ENCODE measurements around the gene FBXL16.
A peak's percentile ranks its signal among the peaks of the same experiment; 100 is the strongest.

Gene FBXL16

DNA sequence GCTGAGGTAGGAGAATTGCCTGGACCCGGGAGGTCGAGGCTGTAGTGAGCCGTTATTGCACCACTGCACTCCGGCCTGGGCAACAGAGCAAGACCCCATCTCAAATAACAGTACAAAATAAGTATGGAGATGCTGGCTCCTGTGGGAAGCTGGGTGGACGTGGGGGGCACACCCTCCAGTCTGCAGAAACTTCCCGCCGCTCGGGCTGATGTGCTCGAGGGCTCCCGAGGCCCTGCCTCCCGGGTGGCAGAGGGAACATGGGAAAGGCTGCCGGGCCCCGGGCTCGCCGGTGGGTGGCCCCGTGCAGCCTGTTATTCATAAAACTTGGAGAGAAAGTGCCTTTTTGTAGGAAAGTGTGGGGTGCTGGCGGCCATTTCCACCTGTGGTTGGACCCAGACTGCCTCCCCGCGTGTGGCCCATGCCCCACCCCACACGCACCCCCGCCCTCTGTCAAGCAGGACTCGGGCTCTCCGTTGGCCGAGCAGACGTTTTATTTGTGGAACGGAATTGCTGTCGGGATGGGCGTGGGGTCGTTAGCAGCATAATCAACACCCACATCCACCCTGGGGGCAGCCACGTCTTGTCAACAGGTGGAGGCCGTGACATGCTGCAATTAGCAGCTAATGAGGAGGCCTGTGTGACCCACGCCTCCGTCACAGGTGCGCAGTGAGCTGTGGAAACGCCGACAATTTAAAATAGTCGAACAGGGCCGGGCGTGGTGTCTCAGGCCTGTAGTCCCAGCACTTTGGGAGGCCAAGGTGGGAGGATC, 42.6 kb upstream of the FBXL16 start:
- no peak for TF ChIP-seq EZH2 (IDR thresholded peaks at IDR 0.05; ENCODE audit: borderline replicate concordance, low read depth, low read length, severe bottlenecking)
- TF ChIP-seq, protein P1, sequence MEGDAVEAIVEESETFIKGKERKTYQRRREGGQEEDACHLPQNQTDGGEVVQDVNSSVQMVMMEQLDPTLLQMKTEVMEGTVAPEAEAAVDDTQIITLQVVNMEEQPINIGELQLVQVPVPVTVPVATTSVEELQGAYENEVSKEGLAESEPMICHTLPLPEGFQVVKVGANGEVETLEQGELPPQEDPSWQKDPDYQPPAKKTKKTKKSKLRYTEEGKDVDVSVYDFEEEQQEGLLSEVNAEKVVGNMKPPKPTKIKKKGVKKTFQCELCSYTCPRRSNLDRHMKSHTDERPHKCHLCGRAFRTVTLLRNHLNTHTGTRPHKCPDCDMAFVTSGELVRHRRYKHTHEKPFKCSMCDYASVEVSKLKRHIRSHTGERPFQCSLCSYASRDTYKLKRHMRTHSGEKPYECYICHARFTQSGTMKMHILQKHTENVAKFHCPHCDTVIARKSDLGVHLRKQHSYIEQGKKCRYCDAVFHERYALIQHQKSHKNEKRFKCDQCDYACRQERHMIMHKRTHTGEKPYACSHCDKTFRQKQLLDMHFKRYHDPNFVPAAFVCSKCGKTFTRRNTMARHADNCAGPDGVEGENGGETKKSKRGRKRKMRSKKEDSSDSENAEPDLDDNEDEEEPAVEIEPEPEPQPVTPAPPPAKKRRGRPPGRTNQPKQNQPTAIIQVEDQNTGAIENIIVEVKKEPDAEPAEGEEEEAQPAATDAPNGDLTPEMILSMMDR (IDR thresholded peaks at IDR 0.05; ENCODE audit: borderline replicate concordance, extremely low read depth, low read length, poor library complexity, severe bottlenecking): no peak
- Histone ChIP-seq H3K9me3 (ENCODE audit: insufficient read depth, low read length, severe bottlenecking) (no peaks in the 10 kb centered on the region), H3K9ac (ENCODE audit: low read depth, low read length) (no peak overlapping the region), H3K36me3 (ENCODE audit: insufficient read depth, low read length) (no peaks in the 10 kb centered on the region), H3K4me1 (ENCODE audit: insufficient read depth, low read length) (no peaks in the 10 kb centered on the region), H3K27ac (ENCODE audit: low read length) (no peak overlapping the region), H3K79me2 (ENCODE audit: insufficient read depth, low read length) (no peaks in the 10 kb centered on the region), H3K4me2 (ENCODE audit: insufficient read depth, low read length) (no peak overlapping the region), H4K20me1 (ENCODE audit: insufficient read depth, low read length) (no peaks in the 10 kb centered on the region), H3K4me3 (ENCODE audit: low read depth in 1 of 2, low read length in 2 of 2) (no peak overlapping the region), H2AFZ (ENCODE audit: low read depth, low read length) (no peak overlapping the region), H3K27me3 (ENCODE audit: insufficient read depth, low read length, poor library complexity) (no peaks in the 10 kb centered on the region)
- no peak for ATAC-seq (ENCODE audit: insufficient read depth, low read depth)
- no peak for DNase-seq

DNA sequence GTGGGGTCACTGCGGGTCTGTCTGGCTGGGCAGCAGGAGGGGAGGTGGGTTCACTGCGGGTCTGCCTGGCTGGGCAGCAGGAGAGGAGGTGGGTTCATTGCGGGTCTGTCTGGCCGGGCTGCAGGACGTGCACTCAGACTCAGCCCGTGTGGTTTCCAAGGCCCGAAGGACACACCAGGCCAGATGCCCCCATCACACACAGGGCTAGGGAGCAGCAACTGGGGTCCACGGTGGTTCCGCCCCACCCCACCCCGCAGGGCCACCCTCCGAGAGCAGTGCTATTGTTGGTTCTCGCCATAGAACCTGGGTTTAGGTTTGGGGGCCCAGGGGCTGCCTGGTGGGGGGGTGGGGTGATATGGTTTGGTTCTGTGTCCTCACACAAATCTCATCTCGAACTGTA, 41.0 kb upstream of the FBXL16 start:
- no peaks in the 10 kb centered on the region for H3K79me2 ChIP-seq (ENCODE audit: insufficient read depth, low read length)
- H3K4me2 ChIP-seq (ENCODE audit: insufficient read depth, low read length): no peak overlapping the region
- H4K20me1 ChIP-seq (ENCODE audit: insufficient read depth, low read length): no peaks in the 10 kb centered on the region
- H3K36me3 ChIP-seq (ENCODE audit: insufficient read depth, low read length): no peaks in the 10 kb centered on the region
- DNase-seq: no peak
- H3K27ac ChIP-seq (ENCODE audit: low read length): no peak overlapping the region
- H3K4me3 ChIP-seq (ENCODE audit: low read depth in 1 of 2, low read length in 2 of 2): no peak overlapping the region
- no peak overlapping the region for H2AFZ ChIP-seq (ENCODE audit: low read depth, low read length)
- H3K9me3 ChIP-seq (ENCODE audit: insufficient read depth, low read length, severe bottlenecking): no peaks in the 10 kb centered on the region
- H3K4me1 ChIP-seq (ENCODE audit: insufficient read depth, low read length): no peaks in the 10 kb centered on the region
- no peak overlapping the region for H3K9ac ChIP-seq (ENCODE audit: low read depth, low read length)
- TF ChIP-seq, protein P1 (IDR thresholded peaks at IDR 0.05; ENCODE audit: borderline replicate concordance, extremely low read depth, low read length, poor library complexity, severe bottlenecking): no peak
- TF ChIP-seq EZH2 (IDR thresholded peaks at IDR 0.05; ENCODE audit: borderline replicate concordance, low read depth, low read length, severe bottlenecking): no peak
- no peak for ATAC-seq (ENCODE audit: insufficient read depth, low read depth)
- no peaks in the 10 kb centered on the region for H3K27me3 ChIP-seq (ENCODE audit: insufficient read depth, low read length, poor library complexity)

DNA sequence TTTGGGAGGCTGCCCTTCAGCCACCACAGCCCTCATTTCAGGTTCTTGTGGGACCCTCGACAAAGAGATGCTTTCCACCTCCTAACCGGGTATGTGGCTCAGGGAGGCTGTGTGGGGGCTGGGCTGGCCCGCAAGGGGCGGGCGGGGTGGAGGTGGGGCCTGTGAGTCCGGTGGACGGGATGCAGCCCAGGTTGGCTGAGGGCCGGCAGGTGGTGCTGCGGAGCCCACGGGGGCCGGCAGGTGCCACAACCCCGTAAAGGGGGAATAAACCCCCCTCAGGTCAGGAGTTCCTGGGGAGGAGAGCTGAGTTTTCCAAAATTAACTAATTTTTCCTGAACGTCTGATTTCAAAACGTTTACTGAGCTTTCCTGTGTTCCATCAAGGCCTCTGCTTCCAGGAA, 40.1 kb upstream of the FBXL16 start:
- no peak overlapping the region for H3K4me2 ChIP-seq (ENCODE audit: insufficient read depth, low read length)
- DNase-seq: no peak

More for the DNA sequence above, 40.1 kb upstream of the FBXL16 start:
- no peaks in the 10 kb centered on the region for H3K9me3 ChIP-seq (ENCODE audit: insufficient read depth, low read length, severe bottlenecking)
- no peak overlapping the region for H3K4me3 ChIP-seq (ENCODE audit: low read depth in 1 of 2, low read length in 2 of 2)
- no peaks in the 10 kb centered on the region for H3K79me2 ChIP-seq (ENCODE audit: insufficient read depth, low read length)
- no peak overlapping the region for H3K27ac ChIP-seq (ENCODE audit: low read length)
- no peak for ATAC-seq (ENCODE audit: insufficient read depth, low read depth)
- H3K36me3 ChIP-seq (ENCODE audit: insufficient read depth, low read length): no peaks in the 10 kb centered on the region
- H3K27me3 ChIP-seq (ENCODE audit: insufficient read depth, low read length, poor library complexity): no peaks in the 10 kb centered on the region
- TF ChIP-seq, protein P1 (IDR thresholded peaks at IDR 0.05; ENCODE audit: borderline replicate concordance, extremely low read depth, low read length, poor library complexity, severe bottlenecking): peak; percentile 14
- no peak for TF ChIP-seq EZH2 (IDR thresholded peaks at IDR 0.05; ENCODE audit: borderline replicate concordance, low read depth, low read length, severe bottlenecking)
- H2AFZ ChIP-seq (ENCODE audit: low read depth, low read length): no peak overlapping the region
- no peaks in the 10 kb centered on the region for H4K20me1 ChIP-seq (ENCODE audit: insufficient read depth, low read length)
- H3K9ac ChIP-seq (ENCODE audit: low read depth, low read length): no peak overlapping the region
- peaks cover 6% of the 10 kb centered on the region for H3K4me1 ChIP-seq (ENCODE audit: insufficient read depth, low read length)
